ENCODE data around the gene OVOL1.

OVOL1 gene

DNA sequence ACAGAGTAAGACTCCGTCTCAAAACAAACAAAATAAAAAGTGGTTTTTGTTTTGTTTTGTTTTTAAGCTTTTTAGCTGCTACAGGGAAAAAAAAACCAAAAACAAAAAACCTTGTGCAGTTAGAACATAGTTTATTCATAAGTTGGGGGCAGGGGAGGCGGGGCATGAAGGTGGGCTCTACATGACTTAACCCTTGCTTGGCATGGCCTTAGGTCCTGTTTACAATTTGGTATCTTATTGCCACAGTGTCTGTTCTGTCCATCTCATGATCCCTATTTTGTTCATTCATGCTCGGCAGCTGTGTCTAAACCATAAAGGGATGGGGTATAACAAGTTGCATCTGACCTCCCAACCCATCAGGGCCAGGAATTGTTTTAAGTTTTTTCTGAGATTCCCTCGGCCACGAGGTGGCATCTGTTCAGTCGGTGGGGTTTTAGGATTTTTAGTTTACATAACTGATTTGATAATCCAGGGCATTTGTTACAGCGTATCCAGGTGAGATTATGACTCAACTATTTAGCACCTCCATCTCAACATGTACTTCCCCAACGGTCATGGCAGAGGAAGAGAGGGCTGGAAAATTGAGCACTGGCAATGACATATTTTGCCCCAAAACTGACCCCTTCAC is 13.0 kb upstream of the OVOL1 start:
- no peak overlapping the region for H3K4me3 ChIP-seq (ENCODE audit: insufficient read depth in 1 of 2, low read depth in 1 of 2, low read length in 2 of 2)
- H3K36me3 ChIP-seq (ENCODE audit: control insufficient read depth in 1 of 2, insufficient read depth in 2 of 2, low read depth in 1 of 2, low read length in 2 of 2) = peaks cover 25 to 30% of the 10 kb centered on the region in 2 experiments
- no peak overlapping the region for H4K8ac ChIP-seq (ENCODE audit: low read length)
- 93% methylated on average over 4 of the region's 8 CpGs for WGBS
- H2BK15ac ChIP-seq (ENCODE audit: low read depth, poor library complexity, severe bottlenecking) = no peak overlapping the region
- H3K9me3 ChIP-seq (ENCODE audit: control insufficient read depth, low read length) = no peaks in the 10 kb centered on the region
- no peak overlapping the region for H3K9ac ChIP-seq (ENCODE audit: low read length)
- no peak overlapping the region for H3K18ac ChIP-seq (ENCODE audit: low read depth in 1 of 2, low read length in 2 of 2)
- H3K4ac ChIP-seq (ENCODE audit: low read depth in 1 of 2, low read length in 2 of 2) = no peak overlapping the region
- H3K14ac ChIP-seq (ENCODE audit: low read length in 2 of 2) = no peak overlapping the region
- no peak overlapping the region for H3K4me2 ChIP-seq (ENCODE audit: low read length, poor library complexity, severe bottlenecking)
- H3K79me1 ChIP-seq (replicated peaks; ENCODE audit: low read length, poor library complexity, severe bottlenecking) = peaks cover 41% of the 10 kb centered on the region
- no peak overlapping the region for H2BK12ac ChIP-seq (ENCODE audit: low read length in 2 of 2)
- H3K4me1 ChIP-seq (ENCODE audit: control insufficient read depth, insufficient read depth, low read depth, low read length) = peaks cover 5% of the 10 kb centered on the region
- no peak overlapping the region for H2BK120ac ChIP-seq (ENCODE audit: low read depth, low read length)
- no peak overlapping the region for H2BK5ac ChIP-seq (ENCODE audit: low read depth, low read length, poor library complexity, severe bottlenecking)
- no peak overlapping the region for H3K23ac ChIP-seq (ENCODE audit: low read length in 2 of 2)
- no peak overlapping the region for H2AK5ac ChIP-seq (ENCODE audit: low read length, severe bottlenecking)
- no peak overlapping the region for H3K27ac ChIP-seq (ENCODE audit: low read length, poor library complexity, severe bottlenecking)
- H3K27me3 ChIP-seq (ENCODE audit: control insufficient read depth in 1 of 2, insufficient read depth in 1 of 2, low read length in 2 of 2) = no peaks in the 10 kb centered on the region
- no peak overlapping the region for H4K91ac ChIP-seq (ENCODE audit: low read length)
- no peak for DNase-seq
- no peak overlapping the region for H2AFZ ChIP-seq (ENCODE audit: low read depth, low read length)

DNA sequence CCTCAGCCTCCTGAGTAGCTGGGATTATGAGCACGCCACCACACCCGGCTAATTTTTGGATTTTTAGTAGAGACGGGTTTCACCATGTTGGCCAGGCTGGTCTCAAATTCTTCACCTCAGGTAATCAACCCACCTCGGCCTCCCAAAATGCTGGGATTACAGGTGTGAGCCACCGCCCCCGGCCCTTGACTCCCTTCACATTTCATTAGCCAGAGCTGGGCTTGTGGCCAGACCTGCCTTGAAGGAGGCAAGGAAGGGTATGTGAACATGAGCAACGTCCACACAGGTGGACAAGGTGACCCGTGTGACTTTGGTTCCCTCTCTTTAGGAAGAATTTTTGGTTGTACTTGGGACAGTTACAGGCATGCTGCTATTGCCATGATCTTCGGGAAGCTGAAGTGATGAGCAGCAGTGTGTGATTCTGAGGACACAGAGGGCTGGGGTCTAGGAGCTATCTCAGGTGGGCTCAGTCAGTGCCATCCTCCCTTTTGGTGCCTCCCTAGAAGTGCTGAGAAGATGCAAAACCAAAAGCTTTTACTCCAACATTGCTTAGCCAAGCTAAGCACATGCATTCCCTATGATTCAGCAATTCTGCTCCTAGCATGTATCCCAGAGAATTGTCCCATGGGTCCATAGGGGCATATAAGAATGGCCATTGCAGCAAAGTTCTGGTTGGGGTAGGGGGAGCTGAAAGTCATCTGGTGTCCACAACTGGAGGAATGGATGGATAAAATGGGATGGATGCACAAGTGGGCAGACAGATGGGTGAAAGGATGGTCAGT is 12.1 kb upstream of the OVOL1 start:
- Histone ChIP-seq H4K8ac (ENCODE audit: low read length) (no peak overlapping the region), H3K79me1 (replicated peaks; ENCODE audit: low read length, poor library complexity, severe bottlenecking) (peaks cover 47% of the 10 kb centered on the region), H4K91ac (ENCODE audit: low read length) (no peak overlapping the region), H3K23ac (ENCODE audit: low read length in 2 of 2) (no peak overlapping the region), H3K4ac (ENCODE audit: low read depth in 1 of 2, low read length in 2 of 2) (no peak overlapping the region), H2AFZ (ENCODE audit: low read depth, low read length) (no peak overlapping the region), H3K27me3 (ENCODE audit: control insufficient read depth in 1 of 2, insufficient read depth in 1 of 2, low read length in 2 of 2) (no peaks in the 10 kb centered on the region), H2BK5ac (ENCODE audit: low read depth, low read length, poor library complexity, severe bottlenecking) (no peak overlapping the region), H3K18ac (ENCODE audit: low read depth in 1 of 2, low read length in 2 of 2) (no peak overlapping the region), H3K14ac (ENCODE audit: low read length in 2 of 2) (no peak overlapping the region), H3K4me3 (ENCODE audit: insufficient read depth in 1 of 2, low read depth in 1 of 2, low read length in 2 of 2) (no peak overlapping the region), H2BK120ac (ENCODE audit: low read depth, low read length) (no peak overlapping the region), H3K9me3 (ENCODE audit: control insufficient read depth, low read length) (no peaks in the 10 kb centered on the region), H2AK5ac (ENCODE audit: low read length, severe bottlenecking) (no peak overlapping the region), H3K9ac (ENCODE audit: low read length) (no peak overlapping the region), H3K4me1 (ENCODE audit: control insufficient read depth, insufficient read depth, low read depth, low read length) (peaks cover 12% of the 10 kb centered on the region), H3K4me2 (ENCODE audit: low read length, poor library complexity, severe bottlenecking) (no peak overlapping the region), H2BK15ac (ENCODE audit: low read depth, poor library complexity, severe bottlenecking) (no peak overlapping the region), H3K27ac (ENCODE audit: low read length, poor library complexity, severe bottlenecking) (no peak overlapping the region), H2BK12ac (ENCODE audit: low read length in 2 of 2) (no peak overlapping the region), H3K36me3 (ENCODE audit: control insufficient read depth in 1 of 2, insufficient read depth in 2 of 2, low read depth in 1 of 2, low read length in 2 of 2) (peaks cover 28 to 37% of the 10 kb centered on the region in 2 experiments)
- no peak for DNase-seq
- WGBS = 90% methylated on average over 7 of the region's 9 CpGs

DNA sequence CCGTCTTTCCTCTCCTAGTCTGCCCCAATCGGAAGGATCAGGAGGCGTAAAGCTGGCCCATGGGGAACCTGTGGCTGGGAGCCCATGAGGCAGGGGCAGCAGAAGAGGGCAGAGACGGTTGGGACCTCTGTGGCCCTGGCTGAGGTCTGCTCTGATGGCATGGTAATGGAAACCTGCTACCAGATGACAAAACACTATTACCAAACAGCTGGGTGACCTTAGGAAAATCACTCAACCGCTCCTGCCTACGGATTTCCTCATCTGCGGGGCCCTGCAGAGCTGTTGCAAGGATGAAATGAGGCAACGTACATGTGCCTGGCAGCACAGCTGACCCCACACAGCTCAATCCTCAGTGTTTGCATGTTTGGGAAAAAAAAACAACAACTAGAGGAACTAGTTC is 10.7 kb upstream of the OVOL1 start:
- Histone ChIP-seq H3K4me2 (ENCODE audit: low read length, poor library complexity, severe bottlenecking) (no peak overlapping the region), H3K23ac (ENCODE audit: low read length in 2 of 2) (no peak overlapping the region), H3K27ac (ENCODE audit: low read length, poor library complexity, severe bottlenecking) (no peak overlapping the region), H2BK5ac (ENCODE audit: low read depth, low read length, poor library complexity, severe bottlenecking) (no peak overlapping the region), H3K9me3 (ENCODE audit: control insufficient read depth, low read length) (no peaks in the 10 kb centered on the region), H3K4me1 (ENCODE audit: control insufficient read depth, insufficient read depth, low read depth, low read length) (peaks cover 21% of the 10 kb centered on the region), H2AFZ (ENCODE audit: low read depth, low read length) (no peak overlapping the region), H4K91ac (ENCODE audit: low read length) (no peak overlapping the region), H2BK15ac (ENCODE audit: low read depth, poor library complexity, severe bottlenecking) (no peak overlapping the region), H3K18ac (ENCODE audit: low read depth in 1 of 2, low read length in 2 of 2) (no peak overlapping the region), H2BK120ac (ENCODE audit: low read depth, low read length) (no peak overlapping the region), H4K8ac (ENCODE audit: low read length) (peak overlapping the region; percentile 29), H3K4me3 (ENCODE audit: insufficient read depth in 1 of 2, low read depth in 1 of 2, low read length in 2 of 2) (no peak overlapping the region), H3K14ac (ENCODE audit: low read length in 2 of 2) (no peak overlapping the region), H3K36me3 (ENCODE audit: control insufficient read depth in 1 of 2, insufficient read depth in 2 of 2, low read depth in 1 of 2, low read length in 2 of 2) (peaks cover 28 to 37% of the 10 kb centered on the region in 2 experiments), H3K4ac (ENCODE audit: low read depth in 1 of 2, low read length in 2 of 2) (no peak overlapping the region), H3K79me1 (replicated peaks; ENCODE audit: low read length, poor library complexity, severe bottlenecking) (peaks cover 48% of the 10 kb centered on the region), H3K27me3 (ENCODE audit: control insufficient read depth in 1 of 2, insufficient read depth in 1 of 2, low read length in 2 of 2) (no peaks in the 10 kb centered on the region), H2BK12ac (ENCODE audit: low read length in 2 of 2) (no peak overlapping the region), H3K9ac (ENCODE audit: low read length) (no peak overlapping the region), H2AK5ac (ENCODE audit: low read length, severe bottlenecking) (no peak overlapping the region)
- DNase-seq = peak; percentile 81
- 91% methylated on average over 8 of the region's 8 CpGs for WGBS

DNA sequence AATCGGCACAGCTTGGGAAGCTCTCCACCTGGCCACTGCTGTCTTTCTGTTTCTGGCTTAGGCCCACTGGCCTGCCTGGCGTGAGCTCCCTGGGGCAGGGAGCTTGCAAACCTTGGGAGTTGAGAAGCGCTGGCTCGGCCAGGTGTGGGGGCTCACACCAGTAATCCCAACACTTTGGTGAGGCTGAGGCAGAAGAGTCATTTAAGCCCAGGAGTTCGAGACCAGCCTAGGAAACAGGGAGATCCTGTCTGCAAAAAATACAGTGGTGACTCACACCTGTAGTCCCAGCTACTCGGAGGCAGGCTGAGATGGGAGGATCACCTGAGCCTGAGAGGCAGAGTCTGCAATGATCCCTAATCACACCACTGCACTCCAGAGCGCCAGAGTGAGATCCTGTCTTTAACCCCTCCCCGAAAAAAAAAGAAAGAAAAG is 10.1 kb upstream of the OVOL1 start:
- no peak overlapping the region for H2BK5ac ChIP-seq (ENCODE audit: low read depth, low read length, poor library complexity, severe bottlenecking)
- WGBS = 94% methylated on average over 8 of the region's 8 CpGs
- no peak overlapping the region for H3K23ac ChIP-seq (ENCODE audit: low read length in 2 of 2)

More for the DNA sequence above, 10.1 kb upstream of the OVOL1 start:
- H3K27me3 ChIP-seq (ENCODE audit: control insufficient read depth in 1 of 2, insufficient read depth in 1 of 2, low read length in 2 of 2) = no peaks in the 10 kb centered on the region
- no peak overlapping the region for H4K8ac ChIP-seq (ENCODE audit: low read length)
- H3K9me3 ChIP-seq (ENCODE audit: control insufficient read depth, low read length) = no peaks in the 10 kb centered on the region
- H3K4me3 ChIP-seq (ENCODE audit: insufficient read depth in 1 of 2, low read depth in 1 of 2, low read length in 2 of 2) = no peak overlapping the region
- H4K91ac ChIP-seq (ENCODE audit: low read length) = no peak overlapping the region
- H3K4me2 ChIP-seq (ENCODE audit: low read length, poor library complexity, severe bottlenecking) = no peak overlapping the region
- no peak overlapping the region for H3K18ac ChIP-seq (ENCODE audit: low read depth in 1 of 2, low read length in 2 of 2)
- DNase-seq = no peak
- H3K4me1 ChIP-seq (ENCODE audit: control insufficient read depth, insufficient read depth, low read depth, low read length) = peaks cover 26% of the 10 kb centered on the region
- H3K27ac ChIP-seq (ENCODE audit: low read length, poor library complexity, severe bottlenecking) = no peak overlapping the region
- no peak overlapping the region for H3K9ac ChIP-seq (ENCODE audit: low read length)
- H2BK12ac ChIP-seq (ENCODE audit: low read length in 2 of 2) = no peak overlapping the region
- H3K79me1 ChIP-seq (replicated peaks; ENCODE audit: low read length, poor library complexity, severe bottlenecking) = peaks cover 46% of the 10 kb centered on the region
- H3K36me3 ChIP-seq (ENCODE audit: control insufficient read depth in 1 of 2, insufficient read depth in 2 of 2, low read depth in 1 of 2, low read length in 2 of 2) = peaks cover 28 to 37% of the 10 kb centered on the region in 2 experiments
- H2BK15ac ChIP-seq (ENCODE audit: low read depth, poor library complexity, severe bottlenecking) = no peak overlapping the region
- no peak overlapping the region for H3K14ac ChIP-seq (ENCODE audit: low read length in 2 of 2)
- H2AK5ac ChIP-seq (ENCODE audit: low read length, severe bottlenecking) = no peak overlapping the region
- H2BK120ac ChIP-seq (ENCODE audit: low read depth, low read length) = no peak overlapping the region
- H3K4ac ChIP-seq (ENCODE audit: low read depth in 1 of 2, low read length in 2 of 2) = no peak overlapping the region
- no peak overlapping the region for H2AFZ ChIP-seq (ENCODE audit: low read depth, low read length)
